ENCODE measurements around the gene SCMH1. TPM values are rescaled to one million over a fixed set of nuclear protein-coding genes. Genes with fewer than 3 reads are reported as not detected.

The SCMH1 gene
- total RNA-seq, 1 donor from 2014 or later = 57.6 TPM

DNA sequence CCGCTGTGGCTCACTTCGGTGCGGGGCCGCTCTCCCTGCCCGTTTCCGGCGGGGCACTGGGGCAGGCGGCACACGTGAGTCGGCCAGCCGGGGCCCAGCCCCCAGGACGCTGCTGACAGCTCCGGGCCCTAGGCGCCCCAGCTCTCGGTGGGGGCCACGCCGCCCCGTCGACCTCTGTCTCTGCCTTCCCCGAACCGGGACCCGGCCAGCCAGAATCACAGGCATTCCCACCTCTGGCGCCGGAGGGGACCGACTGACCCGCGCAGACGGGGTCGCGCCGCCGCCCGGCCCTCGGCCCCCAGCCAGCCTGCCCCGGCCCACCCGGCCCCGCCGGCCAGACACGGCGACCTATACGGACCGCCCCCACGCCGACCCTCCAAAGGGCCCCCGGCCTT lies 755 bp downstream of the SCMH1 start:
- TF ChIP-seq, protein P1, sequence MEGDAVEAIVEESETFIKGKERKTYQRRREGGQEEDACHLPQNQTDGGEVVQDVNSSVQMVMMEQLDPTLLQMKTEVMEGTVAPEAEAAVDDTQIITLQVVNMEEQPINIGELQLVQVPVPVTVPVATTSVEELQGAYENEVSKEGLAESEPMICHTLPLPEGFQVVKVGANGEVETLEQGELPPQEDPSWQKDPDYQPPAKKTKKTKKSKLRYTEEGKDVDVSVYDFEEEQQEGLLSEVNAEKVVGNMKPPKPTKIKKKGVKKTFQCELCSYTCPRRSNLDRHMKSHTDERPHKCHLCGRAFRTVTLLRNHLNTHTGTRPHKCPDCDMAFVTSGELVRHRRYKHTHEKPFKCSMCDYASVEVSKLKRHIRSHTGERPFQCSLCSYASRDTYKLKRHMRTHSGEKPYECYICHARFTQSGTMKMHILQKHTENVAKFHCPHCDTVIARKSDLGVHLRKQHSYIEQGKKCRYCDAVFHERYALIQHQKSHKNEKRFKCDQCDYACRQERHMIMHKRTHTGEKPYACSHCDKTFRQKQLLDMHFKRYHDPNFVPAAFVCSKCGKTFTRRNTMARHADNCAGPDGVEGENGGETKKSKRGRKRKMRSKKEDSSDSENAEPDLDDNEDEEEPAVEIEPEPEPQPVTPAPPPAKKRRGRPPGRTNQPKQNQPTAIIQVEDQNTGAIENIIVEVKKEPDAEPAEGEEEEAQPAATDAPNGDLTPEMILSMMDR (IDR thresholded peaks at IDR 0.05; ENCODE audit: unreplicated experiment) = no peak
- H3K4me1 Mint-ChIP-seq (ENCODE audit: low read depth) = peaks cover 23% of the 10 kb centered on the region
- no peaks in the 10 kb centered on the region for H3K36me3 Mint-ChIP-seq (ENCODE audit: insufficient read depth)
- DNase-seq (ENCODE audit: low spot score, unreplicated experiment) = peak; percentile 42
- H3K27ac Mint-ChIP-seq = no peak overlapping the region
- H3K27me3 Mint-ChIP-seq = peaks cover 7% of the 10 kb centered on the region
- no peaks in the 10 kb centered on the region for H3K9me3 Mint-ChIP-seq (ENCODE audit: low read depth)
- H3K4me3 Mint-ChIP-seq (ENCODE audit: low read depth) = peak overlapping the region; percentile 73

DNA sequence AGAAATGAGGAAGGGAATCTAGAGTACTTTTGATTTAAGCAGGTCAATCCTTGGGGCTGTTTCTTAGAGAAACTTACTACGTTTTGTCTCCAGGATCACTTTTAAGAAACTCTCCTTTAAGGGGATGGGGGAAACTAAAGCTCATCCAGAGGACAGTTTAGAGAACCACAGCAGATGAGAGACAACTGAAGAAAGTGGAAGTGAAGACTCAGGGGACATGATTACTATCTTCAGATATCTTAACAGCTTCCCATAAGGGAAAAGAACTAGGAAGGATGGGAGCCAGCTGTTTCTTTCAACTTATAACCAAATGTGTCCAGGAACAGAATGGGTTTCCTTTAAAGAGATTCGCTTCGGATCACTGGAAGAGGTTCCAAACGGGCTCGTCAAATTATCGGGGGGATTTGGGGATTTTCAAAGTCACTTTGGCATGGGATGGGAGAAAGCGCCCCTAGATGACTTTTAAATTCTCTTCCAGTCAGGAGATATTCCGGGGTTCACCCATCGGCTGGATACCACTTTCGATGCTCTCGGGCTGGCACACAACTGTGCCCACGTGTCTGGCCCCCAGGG lies 1.2 kb downstream of the SCMH1 start:
- no peaks in the 10 kb centered on the region for H3K9me3 Mint-ChIP-seq (ENCODE audit: low read depth)
- peaks cover 21% of the 10 kb centered on the region for H3K4me1 Mint-ChIP-seq (ENCODE audit: low read depth)
- H3K27me3 Mint-ChIP-seq = peaks cover 7% of the 10 kb centered on the region
- DNase-seq (ENCODE audit: low spot score, unreplicated experiment) = no peak
- TF ChIP-seq, protein P1 (IDR thresholded peaks at IDR 0.05; ENCODE audit: unreplicated experiment) = no peak
- H3K36me3 Mint-ChIP-seq (ENCODE audit: insufficient read depth) = no peaks in the 10 kb centered on the region
- H3K4me3 Mint-ChIP-seq (ENCODE audit: low read depth) = peak overlapping the region; percentile 73
- H3K27ac Mint-ChIP-seq = peak overlapping the region; percentile 90

- Mint-ChIP-seq H3K4me1 (ENCODE audit: low read depth) (peaks cover 14% of the 10 kb centered on the region), H3K36me3 (ENCODE audit: insufficient read depth) (no peaks in the 10 kb centered on the region), H3K27me3 (peaks cover 7% of the 10 kb centered on the region), H3K27ac (peak overlapping the region; percentile 90), H3K9me3 (ENCODE audit: low read depth) (no peaks in the 10 kb centered on the region), H3K4me3 (ENCODE audit: low read depth) (peak overlapping the region; percentile 73)
- no peak for DNase-seq (ENCODE audit: low spot score, unreplicated experiment)
- TF ChIP-seq, protein P1 (IDR thresholded peaks at IDR 0.05; ENCODE audit: unreplicated experiment) = peak; percentile 22
Observed at GRCh38 chr1:41239988-41240610, 2.0 kb downstream of the SCMH1 start.

GRCh38 chr1:41238311-41238988 lies 3.7 kb downstream of the SCMH1 start:
- TF ChIP-seq, protein P1 (IDR thresholded peaks at IDR 0.05; ENCODE audit: unreplicated experiment) = no peak
- Mint-ChIP-seq H3K27ac (no peak overlapping the region), H3K4me3 (ENCODE audit: low read depth) (no peak overlapping the region), H3K36me3 (ENCODE audit: insufficient read depth) (no peaks in the 10 kb centered on the region), H3K4me1 (ENCODE audit: low read depth) (peaks cover 15% of the 10 kb centered on the region), H3K27me3 (no peaks in the 10 kb centered on the region), H3K9me3 (ENCODE audit: low read depth) (no peaks in the 10 kb centered on the region)
- no peak for DNase-seq (ENCODE audit: low spot score, unreplicated experiment)

DNA sequence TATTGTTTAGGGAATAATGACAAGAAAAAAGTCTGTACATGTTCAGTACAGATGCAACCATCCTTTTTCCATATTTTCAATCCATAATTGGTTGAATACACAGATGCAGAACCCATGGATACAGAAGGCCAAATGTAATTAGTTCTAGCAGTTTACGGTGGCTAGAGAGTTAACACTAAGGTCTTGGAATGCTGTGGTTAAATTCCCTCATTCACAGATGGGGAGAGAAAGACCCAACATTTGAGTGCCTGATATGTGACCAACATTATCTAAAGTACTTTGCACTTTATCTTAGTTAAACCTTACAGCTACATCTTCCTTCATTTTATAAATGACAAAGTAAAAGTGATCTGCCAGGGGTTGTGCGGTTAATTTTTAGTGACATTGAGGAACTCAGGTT lies 5.3 kb downstream of the SCMH1 start:
- no peaks in the 10 kb centered on the region for H3K9me3 Mint-ChIP-seq (ENCODE audit: low read depth)
- H3K36me3 Mint-ChIP-seq (ENCODE audit: insufficient read depth) = no peaks in the 10 kb centered on the region
- TF ChIP-seq, protein P1 (IDR thresholded peaks at IDR 0.05; ENCODE audit: unreplicated experiment) = no peak
- H3K27ac Mint-ChIP-seq = no peak overlapping the region
- H3K27me3 Mint-ChIP-seq = no peaks in the 10 kb centered on the region
- H3K4me1 Mint-ChIP-seq (ENCODE audit: low read depth) = peaks cover 15% of the 10 kb centered on the region
- no peak for DNase-seq (ENCODE audit: low spot score, unreplicated experiment)
- no peak overlapping the region for H3K4me3 Mint-ChIP-seq (ENCODE audit: low read depth)
